CD4-positive, alpha-beta T cell treated with Interferon gamma for 1 hour (primary cell): Measurements from ENCODE around the gene CRYBG1.

ENCODE experiments used
- DNase-seq: peaks from one replicate; pipeline ENCODE4 v3.0.0-alpha.2; 2020

Gene CRYBG1

GRCh38 chr6:106462923-106463557 lies 102.5 kb downstream of the CRYBG1 start:
- no peak for DNase-seq

GRCh38 chr6:106466211-106466610 lies 105.7 kb downstream of the CRYBG1 start:
- DNase-seq = no peak

- DNase-seq = no peak
Measured at GRCh38 chr6:106468935-106469334, 108.4 kb downstream of the CRYBG1 start.

DNA sequence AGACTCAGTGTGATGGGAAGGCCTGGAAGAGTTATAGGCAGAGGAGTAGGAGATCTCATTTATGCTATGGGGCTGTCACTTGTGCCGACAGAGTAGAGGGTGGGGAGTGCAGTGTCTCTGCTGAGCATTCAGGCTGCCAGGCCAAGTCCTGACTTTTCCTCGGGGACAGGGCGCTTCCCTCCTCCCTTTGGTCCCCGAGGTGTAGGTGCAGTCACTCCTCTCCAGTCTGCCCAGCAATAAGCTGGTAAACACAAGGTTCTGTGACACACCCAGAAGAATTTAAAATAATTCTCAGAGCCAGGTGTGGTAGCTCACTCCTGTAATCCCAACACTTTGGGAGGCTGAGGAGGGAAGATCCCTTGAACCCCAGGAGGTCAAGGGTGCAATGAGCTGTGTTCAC lies 109.4 kb downstream of the CRYBG1 start:
- no peak for DNase-seq

- DNase-seq = no peak
Measured at GRCh38 chr6:106470316-106470715, 109.8 kb downstream of the CRYBG1 start.

DNA sequence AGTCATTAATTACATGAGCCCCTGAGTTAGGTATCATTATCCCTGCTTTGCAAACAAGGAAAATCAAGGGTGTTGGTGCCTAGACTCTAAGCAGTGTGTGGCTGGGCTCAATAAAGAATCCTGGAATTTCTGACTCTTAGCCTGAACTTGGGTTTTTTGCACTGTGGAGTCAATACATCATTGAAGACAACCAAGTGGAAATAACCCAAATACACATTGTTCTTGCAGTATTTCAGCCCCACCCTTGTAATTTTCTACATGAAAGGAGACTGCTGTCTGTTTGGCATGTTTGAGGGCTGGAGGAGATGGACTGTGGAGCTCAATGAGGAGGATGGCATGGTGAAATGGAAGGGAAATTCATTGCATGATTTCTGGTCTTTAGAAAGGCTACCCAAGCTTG lies 110.3 kb downstream of the CRYBG1 start:
- DNase-seq = no peak

GRCh38 chr6:106473812-106474211 lies 113.3 kb downstream of the CRYBG1 start:
- DNase-seq = no peak

GRCh38 chr6:106474466-106474865 lies 113.9 kb downstream of the CRYBG1 start:
- no peak for DNase-seq

DNA sequence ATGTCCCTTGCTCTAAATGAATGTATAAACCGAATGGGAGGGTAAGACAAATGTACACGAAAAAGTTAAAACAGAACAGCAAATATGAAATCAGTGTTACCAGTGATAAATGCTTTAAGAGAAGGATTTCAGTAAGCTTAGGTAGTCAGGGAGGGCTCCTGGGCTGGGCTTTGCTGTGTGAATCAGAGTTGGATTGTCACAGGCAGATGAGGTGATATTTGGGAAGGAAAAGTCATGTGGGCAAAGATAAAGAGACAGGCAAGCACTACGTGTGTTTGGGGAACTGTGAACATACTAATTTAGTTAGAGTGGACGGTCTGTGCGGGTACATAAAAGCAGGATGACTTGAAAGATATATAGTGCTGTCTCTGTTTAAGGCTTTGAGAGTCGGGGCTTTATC lies 114.8 kb downstream of the CRYBG1 start:
- DNase-seq = no peak

- no peak for DNase-seq
Measured at GRCh38 chr6:106476331-106477105, 116.0 kb downstream of the CRYBG1 start.

DNA sequence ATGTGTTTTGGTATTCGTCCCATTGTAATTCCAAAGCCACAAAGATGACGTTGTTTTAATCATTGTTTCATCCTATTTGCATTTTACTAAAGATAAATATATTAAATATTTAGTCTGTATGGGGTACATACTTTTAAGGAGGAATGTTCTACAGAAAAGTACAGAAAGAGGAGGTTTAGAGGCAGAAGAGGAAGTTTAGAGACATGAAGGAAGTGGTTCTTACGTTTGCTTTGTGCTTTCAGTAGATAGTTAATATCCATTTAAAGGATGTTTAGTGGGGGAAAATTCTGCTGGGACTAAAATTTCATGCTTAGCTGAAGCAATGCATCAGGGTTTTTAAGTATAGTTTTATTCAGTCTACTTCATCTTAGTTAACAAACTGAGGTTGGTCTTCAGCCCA lies 116.6 kb downstream of the CRYBG1 start:
- no peak for DNase-seq

GRCh38 chr6:106477790-106478189 lies 117.3 kb downstream of the CRYBG1 start:
- DNase-seq = no peak

GRCh38 chr6:106486236-106486635 lies 125.7 kb downstream of the CRYBG1 start:
- DNase-seq = no peak

DNA sequence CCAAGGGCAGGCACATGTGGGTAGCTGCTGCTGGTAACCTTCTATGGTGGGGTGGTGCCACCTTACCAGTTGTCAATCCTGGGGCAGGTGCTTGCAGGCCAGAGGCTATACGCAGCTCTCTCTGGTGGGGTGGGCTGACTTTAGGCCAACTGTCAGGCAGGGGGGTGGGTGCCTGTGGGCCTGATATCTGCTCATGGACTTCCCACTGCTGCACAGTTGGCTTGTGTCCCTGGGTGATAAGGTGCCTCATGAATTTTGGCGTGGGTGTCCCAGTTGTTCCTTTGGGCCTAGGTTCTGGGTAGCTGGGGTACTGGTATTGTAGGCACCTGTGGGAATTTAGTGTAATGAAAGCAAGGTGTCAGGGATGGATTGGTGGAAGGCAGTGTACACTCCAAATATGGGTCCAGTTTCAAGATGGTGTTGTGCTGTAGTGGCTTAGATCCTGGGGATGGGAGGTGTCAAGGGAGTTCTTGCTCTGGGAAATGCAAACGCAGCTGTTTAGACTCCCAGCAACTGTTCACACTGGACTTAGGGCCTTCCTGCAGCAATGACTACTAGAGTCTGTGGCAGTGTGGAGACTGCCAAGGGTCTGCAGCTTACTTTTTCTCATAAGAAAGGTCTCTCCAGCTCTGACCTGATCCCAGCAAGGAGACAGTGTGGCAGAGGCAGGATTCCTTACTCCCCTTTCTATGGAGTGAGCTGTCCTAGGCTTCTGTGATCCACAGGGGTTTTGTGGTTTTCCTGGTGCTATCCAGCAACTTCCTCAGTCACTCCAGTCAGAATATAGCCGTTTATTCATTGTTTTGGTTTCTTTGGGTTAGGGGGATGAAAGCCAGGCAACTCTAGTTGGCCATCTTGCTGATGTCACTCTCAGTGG lies 128.2 kb downstream of the CRYBG1 start:
- DNase-seq = no peak

- no peak for DNase-seq
Measured at GRCh38 chr6:106490030-106490429, 129.5 kb downstream of the CRYBG1 start.

GRCh38 chr6:106490436-106490835 lies 129.9 kb downstream of the CRYBG1 start:
- DNase-seq = no peak

DNA sequence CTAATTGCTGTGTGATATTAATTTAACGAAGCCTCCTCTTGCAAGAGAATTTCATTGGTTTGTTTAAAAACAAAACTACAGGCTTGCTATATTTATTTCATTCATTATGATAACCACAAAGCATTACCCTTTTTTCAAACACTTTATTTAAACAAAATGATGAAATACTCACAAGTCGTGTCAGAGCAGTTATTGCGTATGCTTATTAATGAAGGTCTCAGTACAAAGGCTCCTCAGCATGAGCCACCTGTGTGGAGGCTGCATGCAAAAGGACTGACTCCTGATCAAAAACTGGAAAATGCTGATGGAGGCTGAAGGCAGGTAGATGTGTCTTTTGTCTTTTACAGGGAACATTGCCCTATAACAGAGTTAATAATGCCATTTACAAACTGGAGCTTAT lies 130.5 kb downstream of the CRYBG1 start:
- DNase-seq = no peak

DNA sequence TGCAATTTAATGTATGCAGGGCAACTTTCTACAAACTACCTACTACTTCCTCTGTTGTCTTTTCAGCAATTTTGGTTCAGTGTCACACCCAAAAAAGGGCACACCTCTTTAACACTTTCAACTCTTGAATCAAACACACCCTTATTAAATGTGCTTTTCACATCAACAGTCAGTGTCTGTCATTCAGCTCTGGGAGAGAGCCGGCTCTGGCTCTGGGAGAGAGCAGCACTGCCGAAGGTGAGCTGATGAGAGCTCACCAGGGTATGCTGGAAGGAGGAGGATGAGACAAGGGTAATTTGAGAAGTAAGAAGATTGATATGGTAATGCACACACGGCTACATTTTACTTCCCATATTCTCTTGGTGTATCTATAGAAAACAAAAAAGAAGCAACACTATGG lies 134.5 kb downstream of the CRYBG1 start:
- no peak for DNase-seq

DNA sequence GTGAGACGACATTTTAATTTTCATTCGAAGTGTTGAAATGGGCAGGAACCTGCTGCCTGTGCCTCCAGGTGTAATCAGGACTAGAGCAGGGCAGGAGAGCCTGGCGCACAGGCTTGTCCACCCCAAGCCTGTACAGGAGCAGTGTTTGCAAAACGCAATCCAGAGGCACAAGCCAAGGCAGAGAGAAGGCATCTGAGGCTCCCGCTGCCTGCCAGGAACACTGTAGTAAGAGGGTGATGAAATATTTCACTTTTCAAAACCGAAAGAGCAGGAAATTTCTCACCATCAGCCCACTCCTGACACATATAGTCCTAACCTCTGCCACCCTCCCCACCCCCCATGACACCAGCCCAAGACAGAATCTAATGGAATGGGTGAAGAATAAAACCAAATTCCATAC lies 136.3 kb downstream of the CRYBG1 start:
- DNase-seq = no peak

GRCh38 chr6:106501960-106502371 lies 141.4 kb downstream of the CRYBG1 start:
- DNase-seq = no peak

DNA sequence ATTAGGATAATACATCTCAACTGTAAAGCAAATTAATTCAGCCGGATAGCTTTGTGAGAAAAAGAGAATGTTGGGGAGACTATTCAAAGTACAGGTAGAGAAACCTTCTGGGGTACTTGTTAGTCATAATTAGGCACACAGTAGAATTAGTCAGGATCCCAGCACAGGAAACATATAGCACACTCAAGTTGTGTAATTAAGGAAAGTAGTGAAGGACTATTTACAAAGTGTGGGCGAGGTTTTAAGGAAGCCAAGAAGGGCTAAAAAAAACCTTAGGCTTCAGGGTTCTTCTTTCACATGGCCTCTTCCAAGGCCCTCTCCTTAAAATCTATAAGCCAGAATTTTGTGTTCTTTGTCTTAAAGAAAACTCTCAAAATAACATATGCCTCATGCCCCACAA lies 142.0 kb downstream of the CRYBG1 start:
- DNase-seq = no peak

GRCh38 chr6:106508277-106508676 lies 147.8 kb downstream of the CRYBG1 start:
- no peak for DNase-seq

GRCh38 chr6:106508834-106509233 lies 148.3 kb downstream of the CRYBG1 start:
- no peak for DNase-seq
